ENCODE results near the gene SLAIN1. TPM values are rescaled to one million over a fixed set of nuclear protein-coding genes. Genes with fewer than 3 reads are reported as not detected.

Gene SLAIN1
- total and polyA plus RNA-seq, 9 donors = 2.9 to 7.5 (median 4.4) TPM

DNA sequence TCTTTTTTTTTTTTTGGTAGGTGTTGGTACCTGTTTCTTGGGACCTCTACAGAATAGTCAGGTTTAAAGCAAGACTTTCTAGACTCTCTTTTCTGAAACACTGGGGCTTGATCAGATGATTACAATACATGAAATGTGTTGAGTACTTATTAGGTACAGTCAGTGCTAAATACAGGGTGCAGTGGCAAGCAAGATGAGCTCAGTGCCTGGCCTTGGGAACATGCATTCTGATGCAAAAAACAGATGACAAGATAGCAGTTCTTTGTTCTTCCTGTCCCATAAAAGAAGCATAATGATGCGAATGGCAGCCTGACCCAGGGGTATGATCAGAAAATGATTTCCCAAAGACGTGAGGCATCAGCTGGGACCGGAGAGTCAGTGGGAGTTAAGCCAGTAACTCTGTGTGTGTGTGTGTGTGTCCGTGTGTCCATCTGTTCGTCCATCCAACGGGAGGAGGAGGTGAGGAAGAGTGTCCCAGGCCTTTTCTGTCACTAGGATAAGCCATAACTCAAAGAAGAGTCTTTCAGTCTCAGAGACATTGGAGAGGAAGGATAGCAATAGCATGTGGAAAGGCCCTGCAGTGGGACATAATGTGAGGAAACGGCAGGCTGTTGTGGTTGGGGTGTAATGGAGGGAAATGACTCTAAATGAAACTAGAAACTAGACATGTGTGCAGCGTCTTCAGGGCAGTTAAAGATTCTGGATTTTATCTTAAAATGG is 32.2 kb downstream of the SLAIN1 start:
- no peaks in the 10 kb centered on the region for H3K36me3 ChIP-seq (ENCODE audit: control insufficient read depth, insufficient read depth, low read length)
- no peak for DNase-seq
- no peaks in the 10 kb centered on the region for H3K27me3 ChIP-seq (ENCODE audit: control insufficient read depth, insufficient read depth, low read length)
- no peak overlapping the region for H3K4me3 ChIP-seq (ENCODE audit: low read length)
- no peak overlapping the region for H3K27ac ChIP-seq (ENCODE audit: low read length)
- WGBS (ENCODE audit: insufficient coverage) = 61% methylated on average over 7 of the region's 8 CpGs
- H3K4me1 ChIP-seq (ENCODE audit: control insufficient read depth, insufficient read depth, low read length) = no peaks in the 10 kb centered on the region
- H3K9me3 ChIP-seq (replicated peaks; ENCODE audit: control insufficient read depth, low read depth, low read length) = no peaks in the 10 kb centered on the region

DNA sequence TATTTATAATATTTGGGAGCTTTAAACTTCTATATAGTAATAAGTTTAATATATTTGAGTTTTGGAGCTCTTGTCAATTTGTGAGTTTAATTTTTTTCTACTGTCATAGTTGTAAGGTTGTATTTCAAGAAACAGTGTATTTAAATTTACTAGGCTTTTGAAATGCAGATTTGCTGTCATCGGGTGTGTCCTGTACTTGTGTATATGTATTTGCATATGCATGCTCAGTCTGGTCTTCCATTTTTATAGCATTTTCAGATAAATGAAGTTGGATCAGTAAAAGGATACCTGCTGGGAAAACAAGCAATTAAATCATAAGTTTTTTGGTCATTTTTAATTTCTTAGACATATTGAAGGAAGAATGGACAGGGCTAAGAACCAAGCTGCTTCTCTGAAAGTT is 33.1 kb downstream of the SLAIN1 start:
- Histone ChIP-seq H3K36me3 (ENCODE audit: control insufficient read depth, insufficient read depth, low read length) (no peaks in the 10 kb centered on the region), H3K4me1 (ENCODE audit: control insufficient read depth, insufficient read depth, low read length) (no peaks in the 10 kb centered on the region), H3K27me3 (ENCODE audit: control insufficient read depth, insufficient read depth, low read length) (no peaks in the 10 kb centered on the region), H3K4me3 (ENCODE audit: low read length) (no peak overlapping the region), H3K27ac (ENCODE audit: low read length) (no peak overlapping the region), H3K9me3 (replicated peaks; ENCODE audit: control insufficient read depth, low read depth, low read length) (no peaks in the 10 kb centered on the region)
- DNase-seq = no peak
- no CpG with 5 or more reads among the region's 1 CpG for WGBS (ENCODE audit: insufficient coverage)

DNA sequence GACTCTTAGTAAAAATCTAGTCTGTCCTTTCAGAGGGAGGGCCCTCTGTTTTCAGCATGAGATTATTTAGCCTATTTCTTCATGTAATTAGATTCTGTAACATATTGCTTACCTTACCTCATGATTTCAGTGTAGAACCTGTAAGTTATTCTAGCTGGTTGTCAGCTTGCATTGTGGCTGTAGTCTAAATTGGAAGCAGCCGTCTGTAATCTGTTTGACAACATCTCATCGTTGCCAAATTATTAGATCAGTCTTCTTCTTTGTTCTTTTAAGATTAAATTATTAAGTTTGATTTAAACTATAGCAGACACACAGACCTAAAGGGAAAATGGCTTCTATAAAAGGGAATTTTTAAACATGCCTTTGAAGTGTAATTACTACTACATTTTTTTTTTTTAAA is 34.8 kb downstream of the SLAIN1 start:
- no peak for DNase-seq
- no CpG with 5 or more reads among the region's 2 CpGs for WGBS (ENCODE audit: insufficient coverage)
- Histone ChIP-seq H3K9me3 (replicated peaks; ENCODE audit: control insufficient read depth, low read depth, low read length) (no peaks in the 10 kb centered on the region), H3K27me3 (ENCODE audit: control insufficient read depth, insufficient read depth, low read length) (no peaks in the 10 kb centered on the region), H3K36me3 (ENCODE audit: control insufficient read depth, insufficient read depth, low read length) (no peaks in the 10 kb centered on the region), H3K4me1 (ENCODE audit: control insufficient read depth, insufficient read depth, low read length) (no peaks in the 10 kb centered on the region), H3K4me3 (ENCODE audit: low read length) (no peak overlapping the region), H3K27ac (ENCODE audit: low read length) (no peak overlapping the region)

DNA sequence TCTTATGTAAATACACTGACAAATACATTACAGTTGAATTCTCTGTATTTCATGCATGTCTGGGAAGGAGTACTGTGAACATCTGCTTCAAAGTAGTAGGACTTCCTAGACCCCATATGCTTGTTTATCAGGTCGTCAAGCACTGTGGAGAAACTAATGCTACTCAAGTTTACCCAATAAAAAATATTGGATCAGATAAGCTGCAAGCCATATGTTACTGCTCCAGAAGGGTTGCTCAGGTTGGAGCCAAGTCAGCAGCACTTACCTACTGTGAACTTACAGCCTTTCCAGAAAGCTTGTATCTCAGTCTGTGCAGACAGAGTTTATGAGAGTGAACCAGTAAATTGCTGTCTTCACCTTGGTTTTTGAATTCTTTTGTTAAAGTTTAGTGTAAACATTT is 36.2 kb downstream of the SLAIN1 start:
- 60% methylated on average over 1 of the region's 1 CpG for WGBS (ENCODE audit: insufficient coverage)

DNA sequence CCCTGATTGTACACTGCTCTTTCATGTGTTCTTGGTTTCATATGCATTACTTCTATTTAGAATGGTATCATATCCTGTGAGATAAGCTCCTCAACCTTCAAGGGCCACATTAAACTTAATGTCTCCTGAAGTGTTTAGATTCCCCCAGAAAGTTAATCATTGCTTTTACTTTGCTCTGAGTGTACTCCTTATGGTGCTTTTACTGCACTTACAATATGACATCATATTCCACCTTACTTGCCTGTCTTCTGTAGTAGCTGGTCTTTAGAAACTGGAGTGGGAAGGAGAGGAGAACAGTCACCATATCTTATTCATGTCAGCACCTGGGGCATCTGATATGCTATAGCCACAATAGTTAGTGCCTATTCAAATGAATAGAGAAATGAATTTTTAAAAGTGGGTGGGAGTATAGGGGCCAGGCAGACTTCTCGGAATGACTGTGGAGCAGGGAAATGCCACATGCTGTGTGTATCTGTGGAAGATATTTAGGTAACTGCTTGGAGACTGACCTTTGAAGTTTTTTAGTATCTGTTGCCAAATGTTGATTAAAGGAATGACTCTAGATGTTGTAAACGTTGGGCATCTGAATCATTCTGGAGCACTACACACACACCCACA is 40.2 kb downstream of the SLAIN1 start:
- H3K9me3 ChIP-seq (replicated peaks; ENCODE audit: control insufficient read depth, low read depth, low read length) = no peaks in the 10 kb centered on the region
- no peaks in the 10 kb centered on the region for H3K4me1 ChIP-seq (ENCODE audit: control insufficient read depth, insufficient read depth, low read length)
- H3K27ac ChIP-seq (ENCODE audit: low read length) = no peak overlapping the region
- 50% methylated on average over 1 of the region's 2 CpGs for WGBS (ENCODE audit: insufficient coverage)
- DNase-seq = no peak
- no peak overlapping the region for H3K4me3 ChIP-seq (ENCODE audit: low read length)
- H3K36me3 ChIP-seq (ENCODE audit: control insufficient read depth, insufficient read depth, low read length) = no peaks in the 10 kb centered on the region
- H3K27me3 ChIP-seq (ENCODE audit: control insufficient read depth, insufficient read depth, low read length) = no peaks in the 10 kb centered on the region

More for the DNA sequence above, 36.2 kb downstream of the SLAIN1 start:
- Histone ChIP-seq H3K9me3 (replicated peaks; ENCODE audit: control insufficient read depth, low read depth, low read length) (no peaks in the 10 kb centered on the region), H3K27ac (ENCODE audit: low read length) (no peak overlapping the region), H3K36me3 (ENCODE audit: control insufficient read depth, insufficient read depth, low read length) (no peaks in the 10 kb centered on the region), H3K4me3 (ENCODE audit: low read length) (no peak overlapping the region), H3K4me1 (ENCODE audit: control insufficient read depth, insufficient read depth, low read length) (no peaks in the 10 kb centered on the region), H3K27me3 (ENCODE audit: control insufficient read depth, insufficient read depth, low read length) (no peaks in the 10 kb centered on the region)
- DNase-seq = no peak

DNA sequence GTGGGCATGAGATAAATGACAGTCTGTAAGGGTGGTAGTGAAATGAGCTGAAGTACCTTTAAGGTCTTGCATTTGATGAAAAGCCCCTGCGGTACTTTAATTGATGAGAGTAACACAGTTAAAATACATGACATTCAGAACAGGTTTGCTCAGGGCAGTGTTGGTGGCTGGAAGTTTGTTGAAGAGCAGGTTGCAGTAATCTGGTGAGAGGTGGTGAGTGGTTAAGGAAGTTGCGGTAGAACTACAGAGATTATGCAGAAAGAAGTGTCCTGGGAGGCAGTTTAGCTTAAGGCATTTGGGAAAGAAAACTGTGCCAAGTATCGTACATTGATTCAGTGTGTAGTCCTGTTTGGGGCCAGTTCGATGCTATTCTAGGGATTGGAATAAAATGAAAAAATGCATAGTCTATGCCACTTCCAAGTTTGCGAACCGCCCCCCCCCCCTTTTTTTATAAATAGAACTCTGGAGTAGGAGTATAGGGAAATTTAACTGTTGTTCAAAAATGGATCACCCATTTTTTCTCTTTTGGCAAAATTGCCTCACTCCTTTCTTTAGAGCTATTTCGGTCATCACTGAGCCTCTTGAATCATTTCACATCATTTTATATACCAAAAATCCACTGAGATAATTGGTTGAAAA is 42.7 kb downstream of the SLAIN1 start:
- WGBS (ENCODE audit: insufficient coverage) = 63% methylated on average over 2 of the region's 7 CpGs

DNA sequence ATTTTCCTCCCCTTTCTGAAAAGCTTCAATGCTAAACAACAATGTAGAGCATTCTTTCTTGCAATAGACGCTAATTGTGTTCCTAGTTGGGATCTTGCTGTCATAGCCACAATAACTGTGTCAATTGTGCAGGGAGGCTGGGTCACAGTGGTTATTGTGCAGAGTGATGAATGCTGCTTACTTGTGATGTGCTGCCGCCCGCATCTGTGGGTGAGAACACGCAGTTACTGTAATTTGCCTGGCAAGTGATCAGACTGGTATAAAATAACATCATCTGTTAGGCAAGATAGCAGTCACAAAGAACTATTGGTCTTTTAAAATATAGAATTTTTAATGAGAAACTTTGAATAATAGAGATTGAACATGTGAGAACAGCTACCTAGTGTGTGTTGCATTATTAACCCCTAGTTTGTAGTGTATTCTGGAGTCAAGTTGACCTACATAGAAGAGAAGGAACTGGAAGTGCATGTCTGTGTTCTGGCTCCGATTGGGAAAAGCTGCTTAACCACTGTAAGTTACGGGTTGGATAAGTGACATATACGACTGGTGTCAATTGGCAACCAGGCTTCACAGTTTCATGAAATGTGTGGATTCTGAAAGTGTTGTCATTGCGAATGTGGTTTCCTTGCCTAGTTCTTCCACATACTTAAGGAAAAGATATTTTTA is 43.6 kb downstream of the SLAIN1 start:
- Histone ChIP-seq H3K4me3 (ENCODE audit: low read length) (no peak overlapping the region), H3K27me3 (ENCODE audit: control insufficient read depth, insufficient read depth, low read length) (no peaks in the 10 kb centered on the region), H3K9me3 (replicated peaks; ENCODE audit: control insufficient read depth, low read depth, low read length) (no peaks in the 10 kb centered on the region), H3K27ac (ENCODE audit: low read length) (no peak overlapping the region), H3K4me1 (ENCODE audit: control insufficient read depth, insufficient read depth, low read length) (no peaks in the 10 kb centered on the region), H3K36me3 (ENCODE audit: control insufficient read depth, insufficient read depth, low read length) (no peaks in the 10 kb centered on the region)
- DNase-seq = peak; percentile 3
- 78% methylated on average over 4 of the region's 8 CpGs for WGBS (ENCODE audit: insufficient coverage)

More for the DNA sequence above, 42.7 kb downstream of the SLAIN1 start:
- Histone ChIP-seq H3K27ac (ENCODE audit: low read length) (no peak overlapping the region), H3K36me3 (ENCODE audit: control insufficient read depth, insufficient read depth, low read length) (no peaks in the 10 kb centered on the region), H3K9me3 (replicated peaks; ENCODE audit: control insufficient read depth, low read depth, low read length) (no peaks in the 10 kb centered on the region), H3K27me3 (ENCODE audit: control insufficient read depth, insufficient read depth, low read length) (no peaks in the 10 kb centered on the region), H3K4me3 (ENCODE audit: low read length) (no peak overlapping the region), H3K4me1 (ENCODE audit: control insufficient read depth, insufficient read depth, low read length) (no peaks in the 10 kb centered on the region)
- DNase-seq = no peak

DNA sequence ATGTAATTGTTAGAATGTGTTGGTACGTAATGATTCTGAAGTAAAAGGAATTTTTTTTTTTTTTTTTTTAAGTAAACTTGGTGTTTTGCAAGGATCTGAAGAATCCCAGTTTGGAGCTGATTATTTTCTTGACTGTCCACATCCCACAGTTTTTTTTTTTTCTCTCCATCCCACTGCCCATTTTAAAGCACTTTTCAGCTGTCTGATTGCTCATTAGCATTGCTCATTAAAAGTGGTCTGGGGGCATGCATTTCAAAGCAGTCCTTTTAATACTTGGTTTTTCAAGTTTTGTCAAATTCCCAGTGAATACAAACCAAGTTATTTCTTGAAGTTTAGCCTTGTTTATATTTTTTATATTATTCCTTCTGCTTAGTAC is 44.1 kb downstream of the SLAIN1 start:
- H3K4me1 ChIP-seq (ENCODE audit: control insufficient read depth, insufficient read depth, low read length) = no peaks in the 10 kb centered on the region
- no peak for DNase-seq
- no peaks in the 10 kb centered on the region for H3K9me3 ChIP-seq (replicated peaks; ENCODE audit: control insufficient read depth, low read depth, low read length)
- WGBS (ENCODE audit: insufficient coverage) = no CpG with 5 or more reads among the region's 1 CpG
- H3K36me3 ChIP-seq (ENCODE audit: control insufficient read depth, insufficient read depth, low read length) = no peaks in the 10 kb centered on the region
- no peaks in the 10 kb centered on the region for H3K27me3 ChIP-seq (ENCODE audit: control insufficient read depth, insufficient read depth, low read length)
- no peak overlapping the region for H3K4me3 ChIP-seq (ENCODE audit: low read length)
- no peak overlapping the region for H3K27ac ChIP-seq (ENCODE audit: low read length)

DNA sequence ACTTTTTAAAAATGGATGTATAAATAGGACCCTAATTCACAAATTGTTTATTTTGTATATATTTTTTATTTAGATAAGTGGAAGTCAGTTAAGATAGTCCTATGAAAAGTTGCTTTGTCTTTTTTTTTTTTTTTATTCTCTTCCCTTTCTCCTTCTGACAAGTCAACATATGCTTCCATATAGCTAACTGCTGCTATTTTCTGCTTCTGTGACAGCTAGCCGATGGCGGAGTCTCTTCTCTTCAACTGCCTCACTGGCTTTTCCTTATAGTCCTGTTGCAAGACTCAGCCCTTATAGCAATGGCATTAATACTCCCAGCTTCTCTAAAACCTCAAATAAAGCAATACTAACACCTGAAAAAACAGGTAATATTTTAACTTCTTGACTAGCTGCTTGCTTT is 45.3 kb downstream of the SLAIN1 start:
- DNase-seq = no peak
- 96% methylated on average over 2 of the region's 2 CpGs for WGBS (ENCODE audit: insufficient coverage)
- Histone ChIP-seq H3K27ac (ENCODE audit: low read length) (no peak overlapping the region), H3K4me3 (ENCODE audit: low read length) (no peak overlapping the region), H3K4me1 (ENCODE audit: control insufficient read depth, insufficient read depth, low read length) (no peaks in the 10 kb centered on the region), H3K36me3 (ENCODE audit: control insufficient read depth, insufficient read depth, low read length) (peaks cover 2% of the 10 kb centered on the region), H3K27me3 (ENCODE audit: control insufficient read depth, insufficient read depth, low read length) (no peaks in the 10 kb centered on the region), H3K9me3 (replicated peaks; ENCODE audit: control insufficient read depth, low read depth, low read length) (no peaks in the 10 kb centered on the region)

DNA sequence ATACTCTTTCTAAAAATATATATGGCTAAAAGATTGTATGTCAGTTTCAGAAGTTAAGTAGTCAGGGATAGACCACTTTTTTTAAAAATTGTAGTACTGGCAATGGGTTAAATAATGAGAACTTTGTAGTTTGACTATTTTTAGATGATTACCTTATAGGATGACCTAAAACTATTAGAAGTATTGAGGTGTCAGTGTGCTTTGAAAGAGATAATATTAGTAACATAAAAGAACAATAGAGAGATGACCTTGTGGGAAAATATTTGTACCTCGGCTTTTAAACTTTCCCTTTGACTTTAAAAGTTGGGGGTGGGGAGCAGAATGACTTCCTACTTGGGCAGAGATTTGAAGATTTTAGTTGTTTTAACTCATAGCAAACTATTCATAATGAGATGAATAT is 48.3 kb downstream of the SLAIN1 start:
- H3K9me3 ChIP-seq (replicated peaks; ENCODE audit: control insufficient read depth, low read depth, low read length) = no peaks in the 10 kb centered on the region
- H3K27me3 ChIP-seq (ENCODE audit: control insufficient read depth, insufficient read depth, low read length) = no peaks in the 10 kb centered on the region
- H3K4me3 ChIP-seq (ENCODE audit: low read length) = no peak overlapping the region
- H3K4me1 ChIP-seq (ENCODE audit: control insufficient read depth, insufficient read depth, low read length) = no peaks in the 10 kb centered on the region
- peaks cover 2% of the 10 kb centered on the region for H3K36me3 ChIP-seq (ENCODE audit: control insufficient read depth, insufficient read depth, low read length)
- DNase-seq = no peak
- H3K27ac ChIP-seq (ENCODE audit: low read length) = no peak overlapping the region
- no CpG with 5 or more reads among the region's 1 CpG for WGBS (ENCODE audit: insufficient coverage)
